Measurements from ENCODE around the gene PPP1R9A. TPM values are rescaled to one million over a fixed set of nuclear protein-coding genes. Genes with fewer than 3 reads are reported as not detected.

The PPP1R9A gene
- total and polyA plus RNA-seq, 7 donors = 1.8 to 51.3 (median 43.5) TPM

- Histone ChIP-seq H3K4me1 (no peaks in the 10 kb centered on the region), H3K4me3 (no peak overlapping the region), H3K36me3 (no peaks in the 10 kb centered on the region), H3K27me3 (no peaks in the 10 kb centered on the region), H3K9me3 (peaks cover 0 to 5% (median 4%) of the 10 kb centered on the region in 4 donors), H3K27ac (no peak overlapping the region)
- intact Hi-C loops (cut with DNase I) = no loop called here
- DNase-seq = no peak
- WGBS, 2 donors = 26 to 68% methylated on average over 11 of the region's 11 CpGs
- no peak for TF ChIP-seq POLR2AphosphoS5 (IDR thresholded peaks at IDR 0.05)
- TF ChIP-seq, protein P1, sequence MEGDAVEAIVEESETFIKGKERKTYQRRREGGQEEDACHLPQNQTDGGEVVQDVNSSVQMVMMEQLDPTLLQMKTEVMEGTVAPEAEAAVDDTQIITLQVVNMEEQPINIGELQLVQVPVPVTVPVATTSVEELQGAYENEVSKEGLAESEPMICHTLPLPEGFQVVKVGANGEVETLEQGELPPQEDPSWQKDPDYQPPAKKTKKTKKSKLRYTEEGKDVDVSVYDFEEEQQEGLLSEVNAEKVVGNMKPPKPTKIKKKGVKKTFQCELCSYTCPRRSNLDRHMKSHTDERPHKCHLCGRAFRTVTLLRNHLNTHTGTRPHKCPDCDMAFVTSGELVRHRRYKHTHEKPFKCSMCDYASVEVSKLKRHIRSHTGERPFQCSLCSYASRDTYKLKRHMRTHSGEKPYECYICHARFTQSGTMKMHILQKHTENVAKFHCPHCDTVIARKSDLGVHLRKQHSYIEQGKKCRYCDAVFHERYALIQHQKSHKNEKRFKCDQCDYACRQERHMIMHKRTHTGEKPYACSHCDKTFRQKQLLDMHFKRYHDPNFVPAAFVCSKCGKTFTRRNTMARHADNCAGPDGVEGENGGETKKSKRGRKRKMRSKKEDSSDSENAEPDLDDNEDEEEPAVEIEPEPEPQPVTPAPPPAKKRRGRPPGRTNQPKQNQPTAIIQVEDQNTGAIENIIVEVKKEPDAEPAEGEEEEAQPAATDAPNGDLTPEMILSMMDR (IDR thresholded peaks at IDR 0.05) = no peak
- no peak for TF ChIP-seq POLR2A (IDR thresholded peaks at IDR 0.05)
- no peak for TF ChIP-seq EP300 (IDR thresholded peaks at IDR 0.05)
These were observed 120.0 kb downstream of the PPP1R9A start for GRCh38 chr7:95027234-95027872.

DNA sequence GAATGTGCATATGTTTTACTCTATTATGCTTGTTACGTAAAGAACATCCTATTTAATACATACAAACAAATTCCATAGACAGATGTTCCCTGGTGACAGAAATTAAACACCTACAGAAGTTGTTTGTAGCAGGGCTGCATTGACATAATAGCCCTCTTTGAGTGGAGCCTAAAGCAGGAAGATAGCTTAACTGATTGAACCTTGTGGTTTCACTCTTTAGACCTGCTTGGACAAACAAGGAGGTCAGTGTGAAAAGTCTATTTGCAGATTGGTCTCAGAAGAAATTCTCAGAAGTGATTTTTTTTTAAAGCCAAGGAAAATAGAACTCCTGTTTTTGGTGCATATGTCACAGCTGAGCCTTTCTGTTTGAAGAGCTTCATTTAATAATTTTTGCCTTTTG is 121.3 kb downstream of the PPP1R9A start:
- Histone ChIP-seq H3K9me3 (peaks cover 0 to 5% (median 4%) of the 10 kb centered on the region in 4 donors), H3K36me3 (no peaks in the 10 kb centered on the region), H3K27me3 (no peaks in the 10 kb centered on the region), H3K4me3 (no peak overlapping the region), H3K27ac (no peak overlapping the region), H3K4me1 (no peaks in the 10 kb centered on the region)
- TF ChIP-seq EP300 (IDR thresholded peaks at IDR 0.05) = no peak
- TF ChIP-seq, protein P1 (IDR thresholded peaks at IDR 0.05) = no peak
- no peak for TF ChIP-seq POLR2A (IDR thresholded peaks at IDR 0.05)
- no peak for TF ChIP-seq POLR2AphosphoS5 (IDR thresholded peaks at IDR 0.05)
- no peak for DNase-seq
- intact Hi-C loops (cut with DNase I) = no loop called here
- 64 to 73% methylated on average over 1 of the region's 1 CpG for WGBS, 2 donors

DNA sequence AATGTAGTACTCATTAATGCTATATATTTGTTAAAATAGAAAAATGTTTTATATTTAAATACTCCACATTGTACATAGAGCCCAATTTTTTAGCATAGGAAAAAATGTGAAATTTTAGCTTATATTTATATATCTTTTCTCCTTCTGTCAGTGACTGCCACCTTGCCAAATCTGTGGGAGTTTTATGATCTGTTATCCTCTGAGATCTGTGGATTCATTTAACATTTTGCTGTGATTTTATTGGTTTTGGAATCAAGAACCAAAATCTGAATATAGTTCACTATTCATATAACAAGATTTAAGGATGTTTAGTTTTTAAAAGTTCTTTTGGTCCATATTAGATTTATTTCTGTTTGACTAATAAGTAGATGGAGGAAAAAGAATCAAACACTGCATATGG is 127.9 kb downstream of the PPP1R9A start:
- Histone ChIP-seq H3K27ac (no peak overlapping the region), H3K4me1 (peaks cover 0 to 28% (median 9%) of the 10 kb centered on the region in 4 donors), H3K36me3 (no peaks in the 10 kb centered on the region), H3K9me3 (no peaks in the 10 kb centered on the region), H3K27me3 (no peaks in the 10 kb centered on the region), H3K4me3 (no peak overlapping the region)
- DNase-seq = no peak
- intact Hi-C loops (cut with DNase I) = no loop called here
- TF ChIP-seq POLR2A (IDR thresholded peaks at IDR 0.05) (no peak), POLR2AphosphoS5 (IDR thresholded peaks at IDR 0.05) (no peak)
- TF ChIP-seq, protein P1 (IDR thresholded peaks at IDR 0.05) = no peak

DNA sequence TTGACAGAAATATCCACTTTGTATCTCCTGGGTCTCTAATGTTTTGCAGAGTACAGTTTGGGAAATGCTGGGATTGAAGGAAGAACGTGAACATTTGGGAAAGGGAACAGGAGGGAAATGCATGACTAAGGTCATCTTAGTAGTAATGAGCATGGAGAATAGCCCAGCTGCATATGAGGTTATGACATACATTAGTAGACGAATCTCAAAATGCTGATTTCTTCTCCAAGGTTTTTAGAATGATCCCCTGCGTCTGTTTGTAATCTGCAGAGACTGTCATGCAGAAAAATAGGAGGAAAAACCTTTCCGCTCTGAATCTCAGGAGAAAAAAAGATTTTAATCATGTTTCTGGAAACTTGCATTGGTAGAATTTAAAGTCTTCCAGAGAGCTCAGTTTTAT is 133.6 kb downstream of the PPP1R9A start:
- intact Hi-C loops (cut with DNase I) = no loop called here
- Histone ChIP-seq H3K36me3 (no peaks in the 10 kb centered on the region), H3K27ac (no peak overlapping the region), H3K27me3 (no peaks in the 10 kb centered on the region), H3K9me3 (no peaks in the 10 kb centered on the region), H3K4me1 (peaks cover 0 to 27% (median 15%) of the 10 kb centered on the region in 4 donors), H3K4me3 (no peak overlapping the region)
- 81 to 88% methylated on average over 4 of the region's 4 CpGs for WGBS, 2 donors
- no peak for TF ChIP-seq EP300 (IDR thresholded peaks at IDR 0.05)
- TF ChIP-seq, protein P1 (IDR thresholded peaks at IDR 0.05) = no peak
- TF ChIP-seq POLR2A (IDR thresholded peaks at IDR 0.05) = no peak
- no peak for DNase-seq

Measured in sigmoid colon (tissue), 7 donors.